AG08396 (cell line): ENCODE data around the gene EGFL7.

ENCODE experiments used
- DNase-seq: peaks from one replicate; pipeline ENCODE4 v3.0.0; 2012; ENCODE audit warnings: low spot score, mixed read lengths

Gene EGFL7

DNA sequence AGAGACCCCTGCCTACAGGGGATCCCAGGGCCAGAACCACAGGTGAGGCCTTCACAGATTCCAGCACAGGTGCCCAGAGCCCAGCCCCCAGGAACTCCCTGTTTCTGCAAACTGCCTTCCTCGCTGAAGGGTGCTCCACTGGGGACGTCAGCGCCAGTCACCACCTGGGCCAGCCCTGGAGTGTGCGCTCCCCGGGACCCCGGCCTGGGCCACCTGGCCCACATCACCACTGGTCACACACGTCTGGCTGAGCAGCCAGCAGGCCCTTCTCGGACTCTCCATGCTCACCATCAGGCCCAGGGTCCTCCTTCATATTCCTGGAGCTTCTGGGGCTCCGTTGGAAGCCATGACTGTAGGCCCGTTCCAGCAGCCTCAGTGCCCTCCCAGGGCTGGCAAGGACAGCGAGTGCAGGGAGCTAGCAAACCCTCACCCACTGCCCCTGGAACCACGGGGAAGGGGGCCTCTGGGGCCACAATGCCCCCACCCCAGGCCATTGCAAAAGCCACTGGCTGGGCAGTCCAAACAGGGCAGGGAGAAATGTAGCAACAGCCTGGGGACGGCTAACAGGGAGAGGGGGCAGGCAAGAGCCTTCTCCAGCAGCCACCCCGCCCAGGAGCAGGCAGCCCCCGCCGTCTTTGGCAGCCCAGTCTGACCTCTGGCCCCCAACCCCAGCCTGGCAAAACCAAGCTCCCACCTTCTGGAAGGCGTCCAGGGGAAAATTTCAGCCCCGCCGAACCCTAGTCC, 23.2 kb downstream of the EGFL7 start:
- DNase-seq: peak; percentile 78

GRCh38 chr9:136686534-136686793, 23.7 kb downstream of the EGFL7 start:
- DNase-seq: no peak

- peak; percentile 85 for DNase-seq
Measured at GRCh38 chr9:136686794-136687711, 24.3 kb downstream of the EGFL7 start, which contains the start of gene AGPAT2. Gene AGPAT2 (minus strand): TSS chr9:136687457. CDS start chr9:136687357, 100 bp downstream.

GRCh38 chr9:136687721-136688223, 25.1 kb downstream of the EGFL7 start:
- no peak for DNase-seq

- no peak for DNase-seq
Measured at GRCh38 chr9:136688274-136689107, 25.8 kb downstream of the EGFL7 start.

DNA sequence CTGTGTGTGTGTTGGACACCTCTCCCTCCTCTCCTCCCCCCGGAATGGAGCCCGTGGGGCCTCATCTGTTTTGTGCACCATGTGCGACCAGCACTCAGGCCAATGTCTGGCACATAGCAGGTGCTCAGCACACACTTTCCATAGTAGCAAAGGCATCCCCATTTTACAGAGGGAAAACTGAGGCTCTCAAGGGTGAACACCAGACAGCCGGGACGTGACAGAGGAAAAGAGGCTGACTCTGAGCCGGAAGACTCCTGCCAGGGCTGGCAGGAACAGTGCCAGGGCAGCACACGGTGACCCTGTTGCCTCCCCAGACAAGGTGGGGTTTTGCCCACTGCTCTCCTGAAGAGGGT, 26.4 kb downstream of the EGFL7 start:
- no peak for DNase-seq

DNA sequence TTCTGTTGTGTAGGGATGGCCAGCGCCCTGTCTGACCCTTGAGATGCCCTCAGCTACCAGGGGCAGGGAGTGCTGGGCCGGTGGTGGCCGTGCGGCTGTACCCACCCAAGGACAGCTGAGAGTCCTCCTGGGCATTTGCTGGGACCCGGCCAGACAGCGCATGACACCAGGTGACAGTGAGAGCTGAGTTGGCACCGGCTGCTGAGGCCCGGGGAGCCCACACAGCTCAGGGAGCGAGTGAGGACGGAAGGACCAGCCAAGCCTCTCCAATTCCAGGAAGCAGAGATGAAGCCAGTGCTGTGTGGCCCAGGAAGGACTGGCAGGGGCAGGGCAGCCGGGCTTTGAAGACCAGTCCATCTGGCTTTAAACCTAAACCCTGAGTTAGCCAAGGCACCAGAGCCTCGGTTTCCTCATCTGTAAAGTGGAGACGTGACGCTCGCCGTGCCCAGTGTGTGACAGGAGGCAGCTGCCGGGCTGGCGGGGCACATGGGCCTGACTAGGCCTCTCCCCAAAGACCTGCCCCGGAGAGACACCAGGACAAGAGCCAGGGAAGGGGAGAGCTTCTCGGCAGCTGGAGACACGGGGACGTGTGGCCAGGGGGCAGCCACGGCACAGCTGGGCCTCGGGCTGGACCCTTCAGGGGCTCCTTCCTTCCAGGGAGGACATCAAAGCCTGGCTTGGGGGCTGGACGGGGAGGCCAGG, 27.5 kb downstream of the EGFL7 start:
- no peak for DNase-seq

DNA sequence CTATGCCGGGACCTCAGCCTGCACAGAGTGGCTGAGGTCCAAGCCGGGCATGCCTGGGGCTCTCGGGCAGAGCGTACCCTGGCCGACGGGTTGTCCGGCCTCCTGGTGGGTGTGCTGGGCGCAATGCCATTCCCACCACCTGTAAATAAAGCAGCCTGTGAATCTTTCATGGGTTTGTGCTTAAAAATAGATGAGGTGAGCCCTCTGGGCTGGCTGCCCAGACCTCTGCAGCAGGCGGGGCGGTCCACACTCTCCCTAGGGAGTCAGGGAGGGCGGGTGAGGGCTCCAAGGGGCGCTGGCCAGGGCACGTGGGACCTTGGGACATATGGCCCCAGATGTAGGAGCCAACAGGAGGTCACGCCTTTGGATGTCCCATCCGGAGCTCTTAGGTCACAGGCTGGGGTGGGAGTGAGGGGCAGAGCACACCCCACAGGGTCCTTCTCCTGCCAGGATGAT, 28.1 kb downstream of the EGFL7 start:
- DNase-seq: no peak

DNA sequence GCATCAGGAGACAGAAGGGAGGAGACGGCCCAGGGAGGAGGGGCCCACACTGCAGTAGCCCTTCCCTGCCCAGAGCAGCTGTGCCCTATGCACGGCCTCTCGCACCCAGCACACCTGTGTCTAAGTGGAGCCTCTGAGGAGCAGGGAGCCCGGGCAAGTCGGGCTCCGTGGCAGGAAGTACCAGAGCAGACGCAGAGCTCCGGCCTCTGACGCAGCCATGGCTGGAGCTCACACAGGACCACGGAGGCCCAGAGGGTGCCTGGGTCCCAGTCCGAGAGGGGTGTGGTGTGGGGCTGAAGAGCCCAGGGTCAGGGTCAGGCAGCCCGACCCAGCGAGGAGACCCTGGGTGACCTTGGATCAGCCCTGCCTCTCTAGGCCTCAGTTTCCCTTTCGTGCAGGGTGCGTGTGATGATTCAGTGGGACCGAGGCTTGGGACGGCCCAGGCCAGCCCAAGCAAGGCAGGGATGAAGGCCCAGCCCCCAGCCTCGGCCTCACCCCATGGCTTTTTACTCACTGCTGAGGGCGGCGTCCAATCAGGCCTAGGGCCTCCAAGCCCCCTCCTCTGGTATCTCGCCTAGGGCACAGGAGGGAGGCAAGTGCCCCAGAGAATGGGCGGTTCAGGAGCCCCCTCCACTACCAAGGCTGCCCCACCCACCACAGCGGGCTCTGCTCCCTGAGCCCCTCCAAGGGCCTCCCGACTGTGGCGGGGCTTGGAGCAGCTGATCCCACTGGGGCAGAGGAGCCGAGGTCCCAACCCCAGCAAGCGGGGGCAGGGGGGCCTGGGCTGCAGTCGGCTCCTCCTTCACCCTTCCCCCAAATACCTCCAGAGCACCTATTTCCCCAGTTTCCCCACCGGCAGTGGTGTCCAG, 28.8 kb downstream of the EGFL7 start:
- no peak for DNase-seq

DNA sequence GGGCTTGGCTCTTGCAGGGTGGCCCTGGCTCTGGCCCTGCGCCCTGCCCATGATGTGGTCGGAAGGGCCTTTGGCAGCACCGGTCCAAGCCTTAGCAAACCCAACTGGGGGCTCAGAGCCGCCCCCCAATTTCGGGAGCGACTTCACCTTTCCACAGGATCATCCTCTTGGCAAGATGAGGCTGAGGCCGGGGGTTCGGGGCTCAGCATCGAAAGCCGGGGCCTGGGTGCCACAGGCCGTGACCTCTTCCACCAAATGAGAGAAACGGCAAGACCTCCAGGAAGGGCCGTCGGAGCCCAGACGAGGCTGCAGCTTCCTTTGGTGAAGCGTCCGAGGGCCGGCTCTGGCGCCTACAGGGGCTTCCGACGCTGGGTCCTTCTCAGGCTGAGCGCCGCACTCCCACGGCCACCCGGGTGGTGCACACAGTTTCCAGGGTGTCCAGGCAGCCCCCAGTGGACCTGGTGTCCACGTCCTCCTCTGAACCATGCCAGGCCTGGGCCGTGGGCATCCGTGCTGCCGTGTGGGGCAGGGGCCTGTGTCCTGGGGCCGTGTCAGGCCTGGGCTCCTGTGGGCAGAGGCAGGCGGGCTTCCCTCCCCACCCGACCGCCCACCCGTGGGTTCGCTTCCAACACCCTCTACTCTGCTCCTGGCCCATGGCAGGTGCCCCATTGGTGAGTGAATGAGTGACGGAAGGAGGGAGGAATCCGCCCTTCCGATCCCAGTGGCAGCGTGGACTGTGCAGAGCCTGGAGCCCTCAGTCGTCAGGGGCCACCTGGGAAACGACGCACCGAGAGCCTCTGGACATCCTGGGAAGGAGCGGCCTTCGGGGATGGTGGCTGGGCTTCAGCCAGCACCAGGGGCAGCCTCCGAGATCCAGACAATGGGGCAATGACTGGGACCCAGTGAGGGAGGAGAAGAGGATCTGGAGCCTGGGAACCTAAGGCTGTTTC, 29.7 kb downstream of the EGFL7 start:
- no peak for DNase-seq

DNA sequence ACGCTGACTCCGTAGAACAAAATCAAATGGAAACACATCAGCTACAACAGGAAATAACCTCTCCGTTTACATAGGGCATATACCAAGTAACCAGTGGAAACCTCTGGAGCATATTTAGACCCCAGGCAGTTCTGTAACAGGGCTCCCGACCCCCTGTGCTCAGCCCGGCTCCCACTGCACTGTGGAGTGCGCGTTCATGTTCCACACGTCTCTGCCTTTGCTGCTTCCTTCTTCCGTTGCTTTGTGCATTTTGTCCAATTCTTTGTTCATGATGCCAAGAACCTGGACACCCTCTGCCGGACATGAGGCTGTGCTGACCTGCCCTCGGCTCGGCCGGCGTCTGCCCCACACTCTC, 30.4 kb downstream of the EGFL7 start:
- no peak for DNase-seq

DNA sequence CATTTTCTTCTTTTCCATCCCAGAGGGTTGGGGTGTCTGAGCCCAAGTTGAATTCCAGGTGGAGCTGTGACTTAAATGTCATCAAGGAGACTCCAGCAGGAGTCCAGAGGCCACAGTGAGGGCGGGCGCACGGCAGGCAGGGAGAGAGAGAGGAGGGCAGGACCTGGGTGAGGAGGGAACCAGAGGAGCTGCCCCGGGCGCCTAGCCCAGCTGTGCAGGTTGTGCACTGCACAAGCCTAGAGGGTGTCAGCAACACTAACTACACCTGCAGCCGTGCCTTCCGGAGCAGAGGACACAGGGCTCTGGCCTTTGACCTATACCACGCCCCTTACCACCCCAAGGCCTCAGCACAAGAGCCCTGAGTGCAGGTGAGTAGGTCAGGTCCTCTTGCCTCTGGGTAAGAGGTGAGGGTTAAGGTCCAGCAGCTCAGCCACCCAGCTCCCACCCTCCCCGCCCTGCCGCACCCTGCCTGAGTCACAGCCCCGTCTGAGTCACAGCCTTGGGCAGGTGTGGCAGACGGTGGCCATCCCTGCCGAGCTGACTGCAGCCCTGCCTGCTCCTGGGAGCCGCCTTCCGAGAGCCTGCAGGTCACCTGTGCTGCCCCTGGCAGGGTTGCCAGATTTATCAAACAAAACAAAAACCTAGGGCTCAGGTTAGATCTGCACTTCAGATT, 30.9 kb downstream of the EGFL7 start:
- DNase-seq: peak; percentile 65

DNA sequence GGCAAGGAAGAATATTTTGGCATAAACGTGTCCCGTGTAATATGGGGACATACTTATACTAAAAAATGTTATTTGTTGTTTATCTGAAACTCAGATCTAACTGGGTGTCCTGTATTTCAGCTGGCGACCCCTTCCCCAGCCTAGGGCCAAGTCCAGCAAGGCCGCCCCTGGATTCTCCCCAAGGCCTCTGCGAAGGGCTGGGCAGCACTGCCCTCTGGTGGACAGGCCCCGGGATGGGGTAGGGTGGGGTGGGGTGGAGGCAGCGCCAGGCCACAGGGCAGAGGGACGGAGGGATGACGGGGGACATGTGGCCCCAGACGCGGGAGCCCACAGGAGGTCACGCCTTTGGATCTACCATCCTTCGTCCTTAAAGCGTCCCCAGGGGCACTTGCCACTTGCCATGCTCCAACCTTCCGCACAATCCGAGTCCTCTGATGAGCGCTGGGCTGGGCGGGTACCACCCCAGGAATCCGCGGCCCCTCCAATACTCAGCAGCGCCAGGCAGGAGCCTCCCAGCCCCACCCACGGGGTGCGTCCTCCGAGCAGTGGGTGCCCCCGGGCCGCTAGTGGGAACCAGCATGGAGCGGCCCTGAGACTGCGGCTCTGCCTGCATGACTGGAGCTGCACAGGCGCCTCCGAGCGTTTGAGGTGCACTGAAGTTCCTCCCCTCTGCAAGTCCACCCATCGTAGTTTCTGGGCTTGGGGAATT, 31.6 kb downstream of the EGFL7 start:
- DNase-seq: peak; percentile 85

GRCh38 chr9:136694872-136695247, 32.1 kb downstream of the EGFL7 start:
- no peak for DNase-seq

GRCh38 chr9:136695435-136695895, 32.7 kb downstream of the EGFL7 start:
- no peak for DNase-seq

DNA sequence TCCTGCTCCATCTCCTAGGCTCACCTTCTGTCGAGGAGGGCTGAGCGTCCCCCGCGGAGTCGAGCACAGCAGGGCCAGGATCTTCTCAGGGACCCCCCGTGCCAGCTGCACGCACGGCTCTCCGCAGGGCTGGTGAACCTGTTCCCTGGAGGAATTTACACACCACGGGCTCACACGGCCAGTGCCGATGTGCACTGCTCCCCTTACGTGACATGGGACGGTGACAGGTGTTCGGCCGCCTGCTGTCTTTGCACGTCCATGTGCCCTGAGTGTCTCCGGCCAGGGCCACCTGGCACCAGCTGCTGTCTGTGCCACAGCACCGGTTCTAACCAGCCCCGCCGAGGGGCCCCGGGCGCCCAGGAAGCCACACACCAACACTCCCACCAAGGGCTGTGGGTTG, 33.2 kb downstream of the EGFL7 start:
- no peak for DNase-seq

DNA sequence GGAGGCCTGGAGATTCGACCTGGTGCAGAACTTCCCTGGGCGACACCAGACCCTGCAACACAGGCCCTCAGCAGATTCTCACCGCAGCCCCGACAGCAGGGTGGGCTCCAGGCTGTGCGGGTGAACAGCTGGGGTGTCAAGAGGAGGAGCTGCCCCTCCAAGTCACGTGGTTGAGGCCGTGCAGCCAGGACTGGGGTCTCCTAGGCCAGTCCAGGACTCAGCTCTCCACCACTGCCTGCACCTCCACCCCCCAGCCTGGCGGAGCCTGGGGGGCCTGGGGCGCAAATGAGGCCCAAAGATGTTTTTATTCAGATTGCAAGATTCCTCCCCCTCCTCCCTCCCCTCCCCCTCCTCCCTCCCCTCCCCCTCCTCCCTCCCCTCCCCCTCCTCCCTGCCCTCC, 33.8 kb downstream of the EGFL7 start:
- no peak for DNase-seq

- DNase-seq: no peak
Measured at GRCh38 chr9:136697146-136697820, 34.6 kb downstream of the EGFL7 start.
